ENCODE measurements around the gene TMEM42. TPM values are rescaled to one million over a fixed set of nuclear protein-coding genes. Genes with fewer than 3 reads are reported as not detected.

TMEM42 gene
- total RNA-seq, 3 donors from 2014 or later (not counting 1 experiment from before 2014, with no cell fraction given) = 9.9 to 15.9 (median 11.3) TPM

DNA sequence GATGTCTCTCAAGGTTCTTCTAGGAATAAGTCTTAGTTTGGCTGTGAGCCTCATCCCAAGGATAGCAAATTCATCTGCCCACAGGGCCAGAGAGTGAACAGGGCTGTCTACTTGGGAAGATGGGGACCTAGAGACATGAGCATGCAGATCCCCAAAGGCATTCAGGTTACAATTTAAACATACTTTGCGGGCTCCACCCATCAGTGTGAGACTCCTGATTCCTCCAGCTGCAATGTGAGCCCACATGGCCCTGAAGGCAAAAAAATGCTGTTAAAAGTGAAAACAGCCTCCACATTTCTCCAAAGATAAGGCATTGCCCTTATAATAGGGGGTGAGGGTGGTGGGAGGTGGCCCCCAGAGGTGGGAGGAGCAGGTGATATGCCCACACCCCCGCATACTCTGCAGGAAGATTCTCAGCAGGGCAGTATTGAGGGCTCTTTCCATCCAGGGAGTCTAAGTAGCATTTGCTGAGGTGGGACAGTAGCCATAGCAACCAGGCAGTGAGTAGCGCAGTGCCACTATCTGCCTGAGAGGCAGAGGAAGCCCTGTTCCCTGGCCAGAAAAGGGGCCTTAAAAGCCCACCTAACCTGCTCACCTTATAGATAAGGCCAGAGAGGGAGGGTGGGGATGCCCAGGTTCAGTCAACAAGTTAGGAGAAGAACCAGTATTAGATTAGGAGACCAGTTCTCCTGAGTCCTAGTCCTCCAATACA, 43.9 kb downstream of the TMEM42 start:
- no peak overlapping the region for H3K4me3 Mint-ChIP-seq
- no peak overlapping the region for H3K27ac Mint-ChIP-seq
- no peaks in the 10 kb centered on the region for H3K36me3 ChIP-seq (ENCODE audit: control insufficient read depth, insufficient read depth, low read length)
- 99% methylated on average over 3 of the region's 3 CpGs for WGBS (ENCODE audit: insufficient coverage)
- H3K27me3 ChIP-seq (ENCODE audit: control insufficient read depth, insufficient read depth, low read length) = peaks cover 3% of the 10 kb centered on the region
- ATAC-seq = no peak
- H3K9me3 Mint-ChIP-seq = no peaks in the 10 kb centered on the region
- no peak for DNase-seq
- TF ChIP-seq CTCF (IDR thresholded peaks at IDR 0.05) = no peak
- H3K4me1 ChIP-seq (ENCODE audit: control insufficient read depth, insufficient read depth, low read length) = peaks cover 1% of the 10 kb centered on the region
- no peak overlapping the region for H3K4me3 ChIP-seq (ENCODE audit: low read length)
- intact Hi-C loops (cut with micrococcal nuclease) = no loop called here
- no peaks in the 10 kb centered on the region for H3K36me3 Mint-ChIP-seq
- no peak overlapping the region for H3K27ac ChIP-seq (ENCODE audit: low read length)
- H3K4me1 Mint-ChIP-seq = no peaks in the 10 kb centered on the region
- no peaks in the 10 kb centered on the region for H3K9me3 ChIP-seq (ENCODE audit: control insufficient read depth, insufficient read depth, low read length)
- peaks cover 0 to 41% of the 10 kb centered on the region in 2 donors for H3K27me3 Mint-ChIP-seq (ENCODE audit: low read depth in 2 of 2)

GRCh38 chr3:44906997-44907396, 45.3 kb downstream of the TMEM42 start:
- H3K27ac Mint-ChIP-seq = no peak overlapping the region
- no peak for TF ChIP-seq CTCF (IDR thresholded peaks at IDR 0.05)
- Histone ChIP-seq H3K9me3 (ENCODE audit: control insufficient read depth, insufficient read depth, low read length) (no peaks in the 10 kb centered on the region), H3K4me3 (ENCODE audit: low read length) (no peak overlapping the region), H3K36me3 (ENCODE audit: control insufficient read depth, insufficient read depth, low read length) (no peaks in the 10 kb centered on the region), H3K4me1 (ENCODE audit: control insufficient read depth, insufficient read depth, low read length) (no peaks in the 10 kb centered on the region), H3K27ac (ENCODE audit: low read length) (no peak overlapping the region), H3K27me3 (ENCODE audit: control insufficient read depth, insufficient read depth, low read length) (peaks cover 3% of the 10 kb centered on the region)
- no peaks in the 10 kb centered on the region for H3K9me3 Mint-ChIP-seq
- H3K4me1 Mint-ChIP-seq = no peaks in the 10 kb centered on the region
- no peak overlapping the region for H3K4me3 Mint-ChIP-seq
- no peak for ATAC-seq
- WGBS (ENCODE audit: insufficient coverage) = 87% methylated on average over 4 of the region's 4 CpGs
- no peaks in the 10 kb centered on the region for H3K36me3 Mint-ChIP-seq
- DNase-seq = no peak
- intact Hi-C loops (cut with micrococcal nuclease) = no loop called here
- peaks cover 0 to 37% of the 10 kb centered on the region in 2 donors for H3K27me3 Mint-ChIP-seq (ENCODE audit: low read depth in 2 of 2)

DNA sequence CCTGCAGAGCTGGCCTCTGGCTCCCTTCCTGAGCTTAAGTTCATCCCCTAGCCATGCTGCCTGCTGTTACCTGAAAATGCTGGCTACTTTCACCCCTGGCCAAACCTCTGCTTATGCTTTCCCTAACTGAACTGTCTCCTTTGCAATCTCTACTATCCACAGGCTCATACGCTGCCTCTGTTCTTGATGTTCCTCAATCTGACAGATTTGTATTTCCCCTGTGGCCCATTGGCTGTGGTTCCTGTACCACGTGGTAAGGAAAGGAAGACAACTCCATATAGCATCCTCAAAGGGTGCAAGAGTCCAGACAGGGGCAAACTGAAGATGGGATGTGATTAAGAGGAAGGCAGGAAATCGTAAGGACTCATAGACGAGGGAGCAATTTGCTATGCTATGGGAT, 45.9 kb downstream of the TMEM42 start:
- no peak for DNase-seq
- H3K4me1 ChIP-seq (ENCODE audit: control insufficient read depth, insufficient read depth, low read length) = no peaks in the 10 kb centered on the region
- H3K27ac ChIP-seq (ENCODE audit: low read length) = no peak overlapping the region
- no peak overlapping the region for H3K4me3 Mint-ChIP-seq
- no peaks in the 10 kb centered on the region for H3K36me3 ChIP-seq (ENCODE audit: control insufficient read depth, insufficient read depth, low read length)
- peaks cover 3% of the 10 kb centered on the region for H3K27me3 ChIP-seq (ENCODE audit: control insufficient read depth, insufficient read depth, low read length)
- H3K36me3 Mint-ChIP-seq = no peaks in the 10 kb centered on the region
- H3K27ac Mint-ChIP-seq = no peak overlapping the region
- H3K4me3 ChIP-seq (ENCODE audit: low read length) = no peak overlapping the region
- no peaks in the 10 kb centered on the region for H3K9me3 ChIP-seq (ENCODE audit: control insufficient read depth, insufficient read depth, low read length)
- WGBS (ENCODE audit: insufficient coverage) = 70% methylated on average over 4 of the region's 4 CpGs
- H3K4me1 Mint-ChIP-seq = no peaks in the 10 kb centered on the region
- H3K27me3 Mint-ChIP-seq (ENCODE audit: low read depth in 2 of 2) = peaks cover 0 to 37% of the 10 kb centered on the region in 2 donors
- ATAC-seq = no peak
- no peak for TF ChIP-seq CTCF (IDR thresholded peaks at IDR 0.05)
- no peaks in the 10 kb centered on the region for H3K9me3 Mint-ChIP-seq
- intact Hi-C loops (cut with micrococcal nuclease) = no loop called here

GRCh38 chr3:44909063-44909462, 47.4 kb downstream of the TMEM42 start:
- Mint-ChIP-seq H3K27ac (no peak overlapping the region), H3K9me3 (no peaks in the 10 kb centered on the region), H3K4me1 (peaks cover 0 to 7% of the 10 kb centered on the region in 2 donors), H3K36me3 (no peaks in the 10 kb centered on the region), H3K27me3 (ENCODE audit: low read depth in 2 of 2) (peaks cover 0 to 37% of the 10 kb centered on the region in 2 donors), H3K4me3 (no peak overlapping the region)
- no peaks in the 10 kb centered on the region for H3K4me1 ChIP-seq (ENCODE audit: control insufficient read depth, insufficient read depth, low read length)
- WGBS (ENCODE audit: insufficient coverage) = 21% methylated on average over 2 of the region's 2 CpGs
- intact Hi-C loops (cut with micrococcal nuclease) = no loop called here
- H3K9me3 ChIP-seq (ENCODE audit: control insufficient read depth, insufficient read depth, low read length) = no peaks in the 10 kb centered on the region
- ATAC-seq = no peak
- no peak overlapping the region for H3K27ac ChIP-seq (ENCODE audit: low read length)
- H3K4me3 ChIP-seq (ENCODE audit: low read length) = no peak overlapping the region
- no peaks in the 10 kb centered on the region for H3K36me3 ChIP-seq (ENCODE audit: control insufficient read depth, insufficient read depth, low read length)
- no peak for TF ChIP-seq CTCF (IDR thresholded peaks at IDR 0.05)
- DNase-seq = no peak
- H3K27me3 ChIP-seq (ENCODE audit: control insufficient read depth, insufficient read depth, low read length) = peaks cover 3% of the 10 kb centered on the region

Measured in natural killer cell (primary cell).